DMS53 (cell line): Measurements from ENCODE around the gene LTV1.

Experiments used
- DNase-seq: peaks from one replicate; lab custom pipeline; 2025; lab: John Stamatoyannopoulos, UW

The LTV1 gene

DNA sequence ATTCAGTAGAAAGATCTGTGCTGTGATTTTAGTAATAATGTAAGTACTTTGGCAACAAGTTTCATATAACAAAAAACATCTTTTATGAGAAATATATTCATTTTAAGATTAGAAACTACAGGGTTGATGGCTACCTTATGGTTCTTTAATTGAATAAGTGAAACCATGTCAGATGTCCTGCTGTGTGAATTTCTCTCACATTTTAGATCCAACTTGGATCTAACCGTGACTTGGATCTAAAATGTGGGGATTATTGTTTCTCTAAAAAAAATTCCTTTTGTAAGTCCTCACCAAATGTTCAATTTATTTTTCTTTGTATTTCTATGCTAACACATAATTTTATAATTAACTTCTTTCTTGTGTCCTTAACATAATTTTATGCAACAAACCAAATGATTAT is 51.5 kb downstream of the LTV1 start:
- no peak for DNase-seq

GRCh38 chr6:143896126-143896860 is 53.2 kb downstream of the LTV1 start:
- DNase-seq, result peak; percentile 43

DNA sequence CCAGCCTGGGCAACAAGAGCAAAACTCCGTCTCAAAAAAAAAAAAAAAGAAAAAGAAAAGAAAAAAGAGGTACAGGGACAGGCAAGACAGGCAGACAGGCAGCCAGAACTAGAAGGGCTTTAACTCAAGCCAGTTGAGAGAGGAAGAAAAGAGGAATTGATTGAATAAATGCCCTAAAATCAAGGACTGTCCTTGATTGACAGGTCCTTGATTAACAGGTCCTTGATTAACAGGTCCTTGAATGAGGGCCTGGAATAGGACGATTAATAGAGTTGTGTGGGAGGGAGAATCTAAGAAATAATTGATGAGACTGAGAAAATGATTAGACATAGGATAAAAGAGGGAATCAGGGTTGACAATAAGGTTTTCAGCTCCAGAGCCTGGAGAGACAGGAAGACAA is 57.2 kb downstream of the LTV1 start:
- DNase-seq, result no peak

GRCh38 chr6:143901885-143902750 is 59.0 kb downstream of the LTV1 start:
- no peak for DNase-seq

- no peak for DNase-seq
Observed at GRCh38 chr6:143902827-143903226, 59.7 kb downstream of the LTV1 start.

DNA sequence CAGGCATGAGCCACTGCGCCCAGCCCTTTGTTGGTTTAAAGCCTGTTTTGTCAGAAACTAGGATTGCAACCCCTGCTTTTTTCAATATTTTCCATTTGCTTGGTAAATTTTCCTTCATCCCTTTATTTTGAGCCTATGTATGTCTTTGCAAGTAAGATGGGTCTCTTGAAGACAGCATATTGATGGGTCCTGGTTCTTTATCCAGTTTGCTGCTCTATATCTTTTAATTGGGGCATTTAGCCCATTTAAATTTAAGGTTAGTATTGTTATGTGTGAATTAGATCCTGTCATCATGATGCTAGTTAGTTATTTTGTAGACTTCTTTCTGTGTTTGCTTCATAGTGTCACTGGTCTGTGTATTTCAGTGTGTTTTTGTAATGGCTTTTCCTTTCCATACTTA is 67.9 kb downstream of the LTV1 start:
- no peak for DNase-seq

DNA sequence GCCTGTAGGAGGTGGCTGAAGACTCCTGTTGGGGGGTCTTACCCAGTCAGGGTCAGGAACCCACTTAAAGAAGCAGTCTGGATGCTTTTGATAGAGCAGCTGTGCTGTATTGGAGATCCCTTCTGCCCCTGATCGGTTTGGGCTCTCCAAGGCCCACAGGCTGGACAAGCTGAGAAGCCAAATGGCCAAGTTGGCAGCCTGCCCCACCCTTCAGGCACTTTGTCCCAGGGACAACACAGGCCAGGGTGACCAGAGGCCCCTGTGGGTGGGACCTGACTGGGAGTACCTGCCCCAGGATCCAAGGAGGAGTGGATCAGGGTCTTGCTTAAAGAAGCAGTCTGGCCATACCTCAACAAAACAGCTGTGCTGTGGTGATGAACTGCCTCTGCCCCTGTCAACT is 69.5 kb downstream of the LTV1 start:
- no peak for DNase-seq
